Measurements from ENCODE around the gene SAFB. TPM values are rescaled to one million over a fixed set of nuclear protein-coding genes. Genes with fewer than 3 reads are reported as not detected.

SAFB gene
- total and polyA plus RNA-seq, 2 of the 4 experiments (the other 2 are of a cell fraction) = 18.5 to 41.2 TPM

DNA sequence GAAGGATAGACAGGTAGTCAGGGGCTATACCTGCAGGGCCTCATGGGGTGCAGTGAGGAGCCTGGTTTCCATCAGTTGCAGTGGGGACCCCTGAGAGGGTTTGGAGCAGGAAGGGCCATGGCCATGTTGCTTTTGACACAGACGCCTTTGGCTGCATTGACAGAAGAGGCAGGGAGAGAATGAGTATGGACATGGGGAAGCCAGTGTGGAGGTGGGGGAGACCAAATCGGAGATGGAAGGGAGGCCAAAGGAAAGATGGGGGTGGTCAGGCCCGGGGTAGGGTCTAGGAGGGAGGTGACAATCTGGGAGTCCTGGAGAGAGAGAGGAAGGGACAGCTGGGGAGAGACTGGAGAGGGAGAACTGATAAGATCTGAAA is 59.2 kb downstream of the SAFB start:
- Histone ChIP-seq H3K23ac (ENCODE audit: low read depth, low read length) (no peak overlapping the region), H3K4ac (ENCODE audit: low read depth, low read length) (no peak overlapping the region), H2AK5ac (ENCODE audit: low read depth, low read length) (no peak overlapping the region; the same call in 1 of the 2 replicates), H2AFZ (replicated peaks; ENCODE audit: low read length, poor library complexity) (no peak overlapping the region), H3K27me3 (ENCODE audit: control insufficient read depth, insufficient read depth, low read length) (no peaks in the 10 kb centered on the region), H3K9ac (ENCODE audit: low read depth, low read length) (no peak overlapping the region), H2BK120ac (ENCODE audit: low read depth, low read length) (no peak overlapping the region), H3K14ac (replicated peaks; ENCODE audit: low read depth, low read length) (no peak overlapping the region), H3K79me1 (ENCODE audit: low read depth in 1 of 2, low read length in 2 of 2) (peaks cover 15 to 19% of the 10 kb centered on the region in 2 experiments; a peak in 3 of 4 replicates), H4K91ac (ENCODE audit: insufficient read depth, low read depth, low read length) (no peak overlapping the region), H4K20me1 (ENCODE audit: insufficient read depth, low read length) (no peaks in the 10 kb centered on the region), H3K56ac (ENCODE audit: extremely low read depth, insufficient read depth, low read length) (no peak overlapping the region), H3K36me3 (ENCODE audit: control insufficient read depth, insufficient read depth, low read length) (no peaks in the 10 kb centered on the region), H3K18ac (ENCODE audit: low read depth, low read length) (no peak overlapping the region), H3K4me3 (ENCODE audit: insufficient read depth, low read depth, low read length) (no peak overlapping the region), H2BK20ac (ENCODE audit: low read depth, low read length) (no peak overlapping the region), H2BK5ac (ENCODE audit: low read depth, low read length, poor library complexity, severe bottlenecking) (no peak overlapping the region), H2BK15ac (ENCODE audit: low read depth, low read length) (no peak overlapping the region), H3K9me3 (ENCODE audit: control insufficient read depth, insufficient read depth, low read length) (no peaks in the 10 kb centered on the region), H3K4me2 (ENCODE audit: low read depth, low read length) (no peak overlapping the region), H4K8ac (ENCODE audit: low read depth in 2 of 2, low read length in 2 of 2) (no peak overlapping the region), H4K5ac (ENCODE audit: low read depth, low read length) (no peak overlapping the region), H3K27ac (ENCODE audit: insufficient read depth, low read length) (no peak overlapping the region), H3K9me1 (ENCODE audit: insufficient read depth, low read length) (peaks cover 3% of the 10 kb centered on the region; the same call in 1 of the 2 replicates), H3K4me1 (ENCODE audit: control insufficient read depth, insufficient read depth, low read length) (peaks cover 7% of the 10 kb centered on the region), H2AK9ac (replicated peaks; ENCODE audit: low read depth, low read length, poor library complexity) (no peak overlapping the region)
- intact Hi-C loops (cut with micrococcal nuclease) (no loop called here), dilution Hi-C loops (cut with HindIII; ENCODE audit: low sequenced_read_pairs, unreplicated experiment) (no loop called here), in situ Hi-C loops (cut with MboI; ENCODE audit: low sequenced_read_pairs) (no loop called here)
- ChIA-PET CTCF (no interaction called here), POLR2A (ENCODE audit: unreplicated experiment) (no interaction called here)
- no peak for ATAC-seq (ENCODE audit: low read depth)
- BruUV-seq (replicated peaks) = no TSS peak
- no peak for DNase-seq
- TF ChIP-seq RAD21 (IDR thresholded peaks at IDR 0.05; ENCODE audit: low read length) = no peak
- TF ChIP-seq BHLHE40 (IDR thresholded peaks at IDR 0.05; ENCODE audit: low read depth, low read length) = no peak
- TF ChIP-seq NFE2L2 (IDR thresholded peaks at IDR 0.05; ENCODE audit: low read depth, low read length) = no peak
- TF ChIP-seq, protein P1, sequence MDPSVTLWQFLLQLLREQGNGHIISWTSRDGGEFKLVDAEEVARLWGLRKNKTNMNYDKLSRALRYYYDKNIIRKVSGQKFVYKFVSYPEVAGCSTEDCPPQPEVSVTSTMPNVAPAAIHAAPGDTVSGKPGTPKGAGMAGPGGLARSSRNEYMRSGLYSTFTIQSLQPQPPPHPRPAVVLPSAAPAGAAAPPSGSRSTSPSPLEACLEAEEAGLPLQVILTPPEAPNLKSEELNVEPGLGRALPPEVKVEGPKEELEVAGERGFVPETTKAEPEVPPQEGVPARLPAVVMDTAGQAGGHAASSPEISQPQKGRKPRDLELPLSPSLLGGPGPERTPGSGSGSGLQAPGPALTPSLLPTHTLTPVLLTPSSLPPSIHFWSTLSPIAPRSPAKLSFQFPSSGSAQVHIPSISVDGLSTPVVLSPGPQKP (IDR thresholded peaks at IDR 0.05; ENCODE audit: borderline replicate concordance, low read depth, low read length) = no peak
- TF ChIP-seq MAZ (IDR thresholded peaks at IDR 0.05; ENCODE audit: borderline replicate concordance, low read depth, low read length) = no peak
- TF ChIP-seq MXI1 (IDR thresholded peaks at IDR 0.05; ENCODE audit: borderline replicate concordance, low read depth, low read length) = no peak
- TF ChIP-seq, protein P2, sequence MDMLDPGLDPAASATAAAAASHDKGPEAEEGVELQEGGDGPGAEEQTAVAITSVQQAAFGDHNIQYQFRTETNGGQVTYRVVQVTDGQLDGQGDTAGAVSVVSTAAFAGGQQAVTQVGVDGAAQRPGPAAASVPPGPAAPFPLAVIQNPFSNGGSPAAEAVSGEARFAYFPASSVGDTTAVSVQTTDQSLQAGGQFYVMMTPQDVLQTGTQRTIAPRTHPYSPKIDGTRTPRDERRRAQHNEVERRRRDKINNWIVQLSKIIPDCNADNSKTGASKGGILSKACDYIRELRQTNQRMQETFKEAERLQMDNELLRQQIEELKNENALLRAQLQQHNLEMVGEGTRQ (IDR thresholded peaks at IDR 0.05; ENCODE audit: low read depth, low read length) = no peak
- TF ChIP-seq CEBPB (IDR thresholded peaks at IDR 0.05; ENCODE audit: low read depth, low read length) = no peak
- no peak for TF ChIP-seq MAFK (IDR thresholded peaks at IDR 0.05; ENCODE audit: low read depth, low read length)
- TF ChIP-seq RCOR1 (IDR thresholded peaks at IDR 0.05; ENCODE audit: insufficient replicate concordance, low read length) = no peak
- TF ChIP-seq RFX5 (IDR thresholded peaks at IDR 0.05; ENCODE audit: low read depth, low read length) = no peak
- TF ChIP-seq FOS (IDR thresholded peaks at IDR 0.05; ENCODE audit: low read depth, low read length) = no peak
- TF ChIP-seq CHD1 (IDR thresholded peaks at IDR 0.05; ENCODE audit: low read depth, low read length) = no peak
- TF ChIP-seq POLR2A (IDR thresholded peaks at IDR 0.05; ENCODE audit: low read depth, low read length) = no peak
- TF ChIP-seq SMC3 (IDR thresholded peaks at IDR 0.05; ENCODE audit: low read depth, low read length) = no peak
- TF ChIP-seq, protein P3, sequence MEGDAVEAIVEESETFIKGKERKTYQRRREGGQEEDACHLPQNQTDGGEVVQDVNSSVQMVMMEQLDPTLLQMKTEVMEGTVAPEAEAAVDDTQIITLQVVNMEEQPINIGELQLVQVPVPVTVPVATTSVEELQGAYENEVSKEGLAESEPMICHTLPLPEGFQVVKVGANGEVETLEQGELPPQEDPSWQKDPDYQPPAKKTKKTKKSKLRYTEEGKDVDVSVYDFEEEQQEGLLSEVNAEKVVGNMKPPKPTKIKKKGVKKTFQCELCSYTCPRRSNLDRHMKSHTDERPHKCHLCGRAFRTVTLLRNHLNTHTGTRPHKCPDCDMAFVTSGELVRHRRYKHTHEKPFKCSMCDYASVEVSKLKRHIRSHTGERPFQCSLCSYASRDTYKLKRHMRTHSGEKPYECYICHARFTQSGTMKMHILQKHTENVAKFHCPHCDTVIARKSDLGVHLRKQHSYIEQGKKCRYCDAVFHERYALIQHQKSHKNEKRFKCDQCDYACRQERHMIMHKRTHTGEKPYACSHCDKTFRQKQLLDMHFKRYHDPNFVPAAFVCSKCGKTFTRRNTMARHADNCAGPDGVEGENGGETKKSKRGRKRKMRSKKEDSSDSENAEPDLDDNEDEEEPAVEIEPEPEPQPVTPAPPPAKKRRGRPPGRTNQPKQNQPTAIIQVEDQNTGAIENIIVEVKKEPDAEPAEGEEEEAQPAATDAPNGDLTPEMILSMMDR (conservative IDR thresholded peaks at IDR 0.05; ENCODE audit: low read depth, low read length) = no peak
- 86% methylated on average over 2 of the region's 3 CpGs; no CpG with 5 or more reads in 1 of the 2 experiments for WGBS, 2 experiments (ENCODE audit: extremely low coverage in 2 of 2, insufficient read length in 1 of 2)
